ENCODE results near the gene EME1. TPM values are rescaled to one million over a fixed set of nuclear protein-coding genes. Genes with fewer than 3 reads are reported as not detected.

Gene EME1
- total and polyA plus RNA-seq, 2 of the 13 experiments (the other 11 are each of a cell fraction or from before 2014, with no cell fraction given): 20.7 to 24.6 TPM

DNA sequence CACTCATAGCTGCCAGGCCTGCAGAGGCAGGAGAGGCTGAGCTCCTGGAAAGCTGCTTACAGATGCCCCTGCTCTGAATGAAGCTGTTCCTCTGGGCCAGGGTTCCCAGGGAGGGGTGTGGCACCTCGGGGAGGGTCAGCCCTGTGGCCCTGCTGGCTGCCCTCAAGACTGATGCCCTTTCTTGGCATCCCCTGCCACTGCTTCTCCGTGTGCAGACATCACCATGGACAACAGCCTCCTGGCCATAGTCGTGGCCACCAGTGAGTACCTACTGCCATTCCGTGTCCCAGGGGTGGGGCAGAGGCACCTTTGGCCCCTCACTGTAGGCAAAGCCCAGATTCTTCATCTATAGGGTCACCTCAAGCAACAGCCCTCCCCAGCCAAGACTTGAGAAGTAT is 9.0 kb upstream of the EME1 start:
- H3K9ac ChIP-seq (ENCODE audit: insufficient read depth, low read depth, low read length): no peak overlapping the region
- FAIRE-seq (no peak), DNase-seq (ENCODE audit: low spot score) (no peak), ATAC-seq (no peak; the same call in 2 of the 3 replicates)
- no peaks in the 10 kb centered on the region for H4K20me1 ChIP-seq (ENCODE audit: insufficient read depth, low read length)
- H3K36me3 ChIP-seq (replicated peaks in 1 of 2; ENCODE audit: control insufficient read depth in 1 of 2, insufficient read depth in 2 of 2, low read length in 2 of 2): peaks cover 21 to 42% of the 10 kb centered on the region in 2 experiments
- no peak overlapping the region for H3K4me2 ChIP-seq (ENCODE audit: low read depth, low read length)
- no peaks in the 10 kb centered on the region for H3K27me3 ChIP-seq (ENCODE audit: control insufficient read depth in 1 of 2, insufficient read depth in 2 of 2, low read length in 2 of 2)
- TF ChIP-seq POLR2AphosphoS5 (IDR thresholded peaks at IDR 0.05; ENCODE audit: low read depth, low read length) (0 out of 2 replicates have a peak, but pooled peaks have one; percentile 14), SRSF4 (IDR thresholded peaks at IDR 0.05; ENCODE audit: low read depth, low read length, poor library complexity, severe bottlenecking) (no peak), POLR2G (IDR thresholded peaks at IDR 0.05; ENCODE audit: low read depth, low read length) (peak; percentile 9; the same call in 1 of the 2 replicates), POLR2A (IDR thresholded peaks at IDR 0.05; ENCODE audit: insufficient read depth in 1 of 2, low read depth in 2 of 2, low read length in 2 of 2) (peak; percentile 10 to 19; a peak in 2 of 4 replicates), ZBTB7A (CRISPR knock-in tag; IDR thresholded peaks at IDR 0.05) (0 out of 2 replicates have a peak, but pooled peaks have one; percentile 17), ZNF607 (CRISPR knock-in tag; IDR thresholded peaks at IDR 0.05; ENCODE audit: borderline replicate concordance) (no peak), PHF21A (CRISPR knock-in tag; IDR thresholded peaks at IDR 0.05) (no peak), ZNF781 (CRISPR knock-in tag; IDR thresholded peaks at IDR 0.05; ENCODE audit: borderline replicate concordance, not compliant biosample characterization) (no peak), PAF1 (CRISPR knock-in tag; IDR thresholded peaks at IDR 0.05) (0 out of 2 replicates have a peak, but pooled peaks have one; percentile 13)
- BruUV-seq (replicated peaks): no TSS peak
- POLR2A ChIA-PET: no interaction called here
- in situ Hi-C loops (cut with HindIII; ENCODE audit: extremely low pct_ligation_motif_present, low pct_unique_long_range_greater_than_20kb) (no loop called here), intact Hi-C loops (cut with micrococcal nuclease; ENCODE audit: unreplicated experiment) (no loop called here)
- no peaks in the 10 kb centered on the region for H3K79me2 ChIP-seq (ENCODE audit: insufficient read depth, low read length)
- no peak overlapping the region for H3K4me3 ChIP-seq (replicated peaks in 1 of 3; ENCODE audit: insufficient read depth in 1 of 3, low read depth in 2 of 3, low read length in 3 of 3)
- no peaks in the 10 kb centered on the region for H3K9me3 ChIP-seq (ENCODE audit: low read length)
- CTCF ChIA-PET (ENCODE audit: low intra/inter-chr PET ratio, low total read pairs): no interaction called here
- no peak overlapping the region for H2AFZ ChIP-seq (ENCODE audit: low read length)
- WGBS (ENCODE audit: low lambda C conversion rate): 80% methylated on average over 2 of the region's 4 CpGs
- no peak overlapping the region for H3K27ac ChIP-seq (ENCODE audit: extremely low read length, insufficient read depth, low read length)
- H3K4me1 ChIP-seq (ENCODE audit: insufficient read depth, low read length): peaks cover 37% of the 10 kb centered on the region

DNA sequence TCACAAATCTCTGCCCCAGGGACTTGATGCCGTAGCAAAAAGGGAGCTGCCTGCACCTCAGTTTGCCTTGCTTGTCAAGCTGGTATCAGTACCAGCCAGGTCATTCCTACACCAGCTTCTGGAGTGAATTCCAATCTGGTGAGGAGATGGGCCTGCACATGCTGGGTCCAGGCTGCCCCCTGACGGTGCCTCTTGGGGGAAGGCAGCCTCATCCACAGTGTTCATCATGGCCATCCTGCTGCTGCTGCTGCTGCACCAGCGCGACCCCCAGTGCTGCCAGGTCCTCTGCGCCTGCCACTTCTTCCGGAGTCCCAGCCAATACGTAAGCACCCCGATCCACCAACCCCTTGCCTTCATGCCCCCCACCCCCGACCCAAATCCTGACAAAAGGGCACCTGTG is 8.3 kb upstream of the EME1 start:
- no peaks in the 10 kb centered on the region for H3K27me3 ChIP-seq (ENCODE audit: control insufficient read depth in 1 of 2, insufficient read depth in 2 of 2, low read length in 2 of 2)
- no peak for FAIRE-seq
- no TSS peak for BruUV-seq (replicated peaks)
- no peaks in the 10 kb centered on the region for H3K9me3 ChIP-seq (ENCODE audit: low read length)
- no peaks in the 10 kb centered on the region for H4K20me1 ChIP-seq (ENCODE audit: insufficient read depth, low read length)
- peak; percentile 1; the same call in 1 of the 3 replicates for ATAC-seq
- H3K36me3 ChIP-seq (replicated peaks in 1 of 2; ENCODE audit: control insufficient read depth in 1 of 2, insufficient read depth in 2 of 2, low read length in 2 of 2): peaks cover 25 to 46% of the 10 kb centered on the region in 2 experiments
- no peak overlapping the region for H2AFZ ChIP-seq (ENCODE audit: low read length)
- no peak overlapping the region for H3K4me2 ChIP-seq (ENCODE audit: low read depth, low read length)
- intact Hi-C loops (cut with micrococcal nuclease; ENCODE audit: unreplicated experiment) (no loop called here), in situ Hi-C loops (cut with HindIII; ENCODE audit: extremely low pct_ligation_motif_present, low pct_unique_long_range_greater_than_20kb) (no loop called here)
- no peak overlapping the region for H3K27ac ChIP-seq (ENCODE audit: extremely low read length, insufficient read depth, low read length)
- WGBS (ENCODE audit: low lambda C conversion rate): 92% methylated on average over 9 of the region's 9 CpGs
- TF ChIP-seq AGO2 (optimal IDR thresholded peaks at IDR 0.05; ENCODE audit: low read depth, low read length) (peak; percentile 34), ZSCAN31 (CRISPR knock-in tag; IDR thresholded peaks at IDR 0.05; ENCODE audit: low read depth) (no peak)
- H3K79me2 ChIP-seq (ENCODE audit: insufficient read depth, low read length): peaks cover 4% of the 10 kb centered on the region
- no peak overlapping the region for H3K4me3 ChIP-seq (replicated peaks in 1 of 3; ENCODE audit: insufficient read depth in 1 of 3, low read depth in 2 of 3, low read length in 3 of 3)
- H3K9ac ChIP-seq (ENCODE audit: insufficient read depth, low read depth, low read length): no peak overlapping the region
- no peak for DNase-seq (ENCODE audit: low spot score)
- POLR2A ChIA-PET: interaction anchor here (2.0 kb wide), 1 partner anchor 32 kb away, joined by 12 read pairs; the partner anchor contains the start of gene LRRC59
- CTCF ChIA-PET (ENCODE audit: low intra/inter-chr PET ratio, low total read pairs): no interaction called here
- peaks cover 31% of the 10 kb centered on the region for H3K4me1 ChIP-seq (ENCODE audit: insufficient read depth, low read length)
